ENCODE results near the gene CSPG4. TPM values are rescaled to one million over a fixed set of nuclear protein-coding genes. Genes with fewer than 3 reads are reported as not detected.

CSPG4 gene
- total RNA-seq, 1 experiment from 2014 or later: 2.0 TPM

GRCh38 chr15:75647370-75648155 lies 65.1 kb downstream of the CSPG4 start, which contains the start of gene SNX33:
TSS of gene SNX33 (plus strand) at chr15:75647912. CDS start at chr15:75649103, 1,191 bp downstream.
- H2BK120ac ChIP-seq (ENCODE audit: low read depth, low read length, poor library complexity, severe bottlenecking): no peak within 1 kb of the TSS
- H3K9me3 ChIP-seq (ENCODE audit: control insufficient read depth, low read depth, low read length): no peaks in the 10 kb centered on the region
- WGBS (ENCODE audit: extremely low coverage, insufficient read length, low lambda C conversion rate): no CpG with 5 or more reads among the region's 76 CpGs
- peak within 1 kb of the TSS; percentile 61 for H3K18ac ChIP-seq (ENCODE audit: insufficient read length, low read depth, low read length)
- H3K9ac ChIP-seq (ENCODE audit: extremely low read depth, insufficient read length, low read length): peak within 1 kb of the TSS; percentile 86
- H3K27me3 Mint-ChIP-seq (ENCODE audit: low read depth): peaks cover 23% of the 10 kb centered on the region
- no peak within 1 kb of the TSS for H2BK12ac ChIP-seq (ENCODE audit: insufficient read length, low read depth, low read length)
- H3K4me2 ChIP-seq (ENCODE audit: insufficient read depth, insufficient read length, low read length): peak within 1 kb of the TSS; percentile 86
- no peaks in the 10 kb centered on the region for H3K79me1 ChIP-seq (ENCODE audit: insufficient read depth, low read depth, low read length, poor library complexity, severe bottlenecking)
- H3K27me3 ChIP-seq (ENCODE audit: insufficient read depth, low read length): peaks cover 4% of the 10 kb centered on the region; the same call in 1 of the 2 replicates
- H3K9me3 Mint-ChIP-seq: no peaks in the 10 kb centered on the region
- H2BK20ac ChIP-seq (ENCODE audit: low read depth, low read length, poor library complexity, severe bottlenecking): no peak within 1 kb of the TSS
- peaks cover 10 to 31% (median 26%) of the 10 kb centered on the region in 3 experiments for H3K36me3 Mint-ChIP-seq (ENCODE audit: insufficient read depth in 1 of 3, low read depth in 3 of 3)
- no peak within 1 kb of the TSS; the same call in 1 of the 2 replicates for H3K4ac ChIP-seq (ENCODE audit: low read depth, low read length)
- no peaks in the 10 kb centered on the region for H4K20me1 ChIP-seq (ENCODE audit: control insufficient read depth, insufficient read depth, insufficient read length)
- no peak within 1 kb of the TSS for H4K5ac ChIP-seq (ENCODE audit: insufficient read length, low read depth, low read length)
- peaks cover 47 to 50% of the 10 kb centered on the region in 2 experiments for H3K4me1 Mint-ChIP-seq
- peaks cover 9% of the 10 kb centered on the region; the same call in 1 of the 2 replicates for H3K79me2 ChIP-seq (ENCODE audit: insufficient read depth, low read length)
- H4K91ac ChIP-seq (ENCODE audit: insufficient read length, low read depth, low read length): no peak within 1 kb of the TSS
- H2AK5ac ChIP-seq (ENCODE audit: insufficient read length, low read length): no peak within 1 kb of the TSS
- no peak within 1 kb of the TSS; the same call in 1 of the 2 replicates for H2BK15ac ChIP-seq (ENCODE audit: low read depth, low read length)
- peak; percentile 61 for TF ChIP-seq CTCF (conservative IDR thresholded peaks at IDR 0.05)
- peak within 1 kb of the TSS; percentile 98 to 99 (median 98) for H3K27ac Mint-ChIP-seq
- peaks cover 3% of the 10 kb centered on the region; the same call in 1 of the 2 replicates for H3K4me1 ChIP-seq (ENCODE audit: insufficient read depth, low read length)
- H3K4me3 Mint-ChIP-seq: peak within 1 kb of the TSS; percentile 93 to 97
- H3K23ac ChIP-seq (ENCODE audit: insufficient read length, low read depth, low read length): no peak within 1 kb of the TSS
- H3K14ac ChIP-seq (ENCODE audit: insufficient read depth, low read length): peak within 1 kb of the TSS; percentile 59
- H3T11ph ChIP-seq (ENCODE audit: low read length): no peak within 1 kb of the TSS
- H2AFZ ChIP-seq (ENCODE audit: low read length): no peak within 1 kb of the TSS
- peaks cover 17% of the 10 kb centered on the region for H3K23me2 ChIP-seq (ENCODE audit: insufficient read length, low read depth, low read length, poor library complexity, severe bottlenecking)
- H3K56ac ChIP-seq (ENCODE audit: insufficient read length, low read depth, low read length): no peak within 1 kb of the TSS
- no peak within 1 kb of the TSS for H4K8ac ChIP-seq (replicated peaks; ENCODE audit: insufficient read length, low read depth, low read length)
- no peak within 1 kb of the TSS for H2BK5ac ChIP-seq (ENCODE audit: insufficient read length, low read length)
- peak within 1 kb of the TSS; percentile 43 for H3K27ac ChIP-seq (ENCODE audit: insufficient read length, low read depth, low read length)
- DNase-seq: peak; percentile 90

Measured in H9 (cell line).